HCT116 (cell line): ENCODE results near the gene CCDC3.

Experiments
- CTCF ChIP-seq, 3 experiments: fragments of 200-600 bp in 1 of 3; sonication (generic) in 1 of 3; IDR thresholded peaks in 2 of 3; conservative IDR thresholded peaks in 1 of 3; 2 replicates each; pipeline ENCODE4 v1.5.1; 2012 to 2017; ENCODE audit warnings: low read depth in 2 of 3, low read length in 2 of 3, antibody characterized with exemption in 1 of 3, borderline replicate concordance in 1 of 3, control low read depth in 1 of 3, mild to moderate bottlenecking in 1 of 3, mixed read lengths in 1 of 3, mixed run types in 1 of 3, moderate library complexity in 1 of 3; ENCODE audit not compliant: insufficient read depth in 1 of 3
- ELF1 ChIP-seq: IDR thresholded peaks from 2 replicates; pipeline ENCODE4 v1.6.1; 2012; ENCODE audit warnings: low read depth, borderline replicate concordance
- POLR2A ChIP-seq: IDR thresholded peaks from 2 replicates; pipeline ENCODE4 v1.7.0; 2011; ENCODE audit warnings: borderline replicate concordance; ENCODE audit not compliant: insufficient read depth, insufficient read length; ENCODE audit errors: extremely low read depth
- REST ChIP-seq: IDR thresholded peaks from 2 replicates; pipeline ENCODE4 v1.6.1; 2012; ENCODE audit warnings: low read depth
- TF ChIP-seq, protein P1 (sequence below): IDR thresholded peaks from 2 replicates; pipeline ENCODE4 v1.6.1; 2011; ENCODE audit warnings: mild to moderate bottlenecking, low read length, moderate library complexity; ENCODE audit not compliant: insufficient replicate concordance; ENCODE audit errors: extremely low read depth
- TF ChIP-seq, protein P2 (sequence below): IDR thresholded peaks from 2 replicates; pipeline ENCODE4 v1.6.1; 2012

GRCh38 chr10:12958546-12959110 is 42.9 kb downstream of the CCDC3 start:
- TF ChIP-seq, protein P1, sequence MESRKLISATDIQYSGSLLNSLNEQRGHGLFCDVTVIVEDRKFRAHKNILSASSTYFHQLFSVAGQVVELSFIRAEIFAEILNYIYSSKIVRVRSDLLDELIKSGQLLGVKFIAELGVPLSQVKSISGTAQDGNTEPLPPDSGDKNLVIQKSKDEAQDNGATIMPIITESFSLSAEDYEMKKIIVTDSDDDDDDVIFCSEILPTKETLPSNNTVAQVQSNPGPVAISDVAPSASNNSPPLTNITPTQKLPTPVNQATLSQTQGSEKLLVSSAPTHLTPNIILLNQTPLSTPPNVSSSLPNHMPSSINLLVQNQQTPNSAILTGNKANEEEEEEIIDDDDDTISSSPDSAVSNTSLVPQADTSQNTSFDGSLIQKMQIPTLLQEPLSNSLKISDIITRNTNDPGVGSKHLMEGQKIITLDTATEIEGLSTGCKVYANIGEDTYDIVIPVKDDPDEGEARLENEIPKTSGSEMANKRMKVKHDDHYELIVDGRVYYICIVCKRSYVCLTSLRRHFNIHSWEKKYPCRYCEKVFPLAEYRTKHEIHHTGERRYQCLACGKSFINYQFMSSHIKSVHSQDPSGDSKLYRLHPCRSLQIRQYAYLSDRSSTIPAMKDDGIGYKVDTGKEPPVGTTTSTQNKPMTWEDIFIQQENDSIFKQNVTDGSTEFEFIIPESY: no peak
- no peak for TF ChIP-seq REST
- no peak for TF ChIP-seq ELF1
- no peak for TF ChIP-seq CTCF (IDR thresholded peaks at IDR 0.05 in 2 of 3, conservative IDR thresholded peaks at IDR 0.05 in 1 of 3; ENCODE audit: borderline replicate concordance in 1 of 3, insufficient read depth in 1 of 3, low read depth in 2 of 3, low read length in 2 of 3)
- no peak for TF ChIP-seq POLR2A
- TF ChIP-seq, protein P2, sequence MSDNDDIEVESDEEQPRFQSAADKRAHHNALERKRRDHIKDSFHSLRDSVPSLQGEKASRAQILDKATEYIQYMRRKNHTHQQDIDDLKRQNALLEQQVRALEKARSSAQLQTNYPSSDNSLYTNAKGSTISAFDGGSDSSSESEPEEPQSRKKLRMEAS: no peak
